SK-N-MC (cell line): ENCODE measurements around the gene GEMIN5.
"Not testable (repeated sequence)": the region's sequence is repeated elsewhere in the genome, so short reads cannot be mapped to it uniquely, and the experiment has no call there.

Source experiments
- DNase-seq: peaks from one replicate; pipeline ENCODE4 v3.0.0-alpha.2; 2011; ENCODE audit warnings: low read depth, low spot score
- H3K27ac ChIP-seq: fragments of 200-600 bp; sonication (generic); 2 replicates; pipeline ENCODE4 v1.5.1; 2016; ENCODE audit warnings: mixed run types
- H3K36me3 ChIP-seq: fragments of 200-600 bp; sonication (generic); 2 replicates; pipeline ENCODE4 v1.6.1; 2017; ENCODE audit warnings: antibody characterized with exemption, low read length, mixed read lengths; ENCODE audit not compliant: insufficient read depth
- H3K4me3 ChIP-seq: fragments of 200-600 bp; sonication (generic); 2 replicates; pipeline ENCODE4 v1.5.1; 2016
- H3K9ac ChIP-seq: fragments of 200-600 bp; sonication (generic); 2 replicates; pipeline ENCODE4 v1.8.0; 2017; ENCODE audit warnings: mixed run types, mixed read lengths; ENCODE audit not compliant: insufficient read length
- H3K9me3 ChIP-seq: fragments of 200-600 bp; sonication (generic); 2 replicates; pipeline ENCODE4 v1.6.1; 2017; ENCODE audit warnings: low read depth, mild to moderate bottlenecking, antibody characterized with exemption, low read length, moderate library complexity, mixed read lengths
- EZH2 ChIP-seq: fragments of 200-600 bp; sonication (generic); IDR thresholded peaks from one replicate; pipeline ENCODE4 v1.6.1; 2017; ENCODE audit warnings: antibody characterized with exemption
- FOXP2 ChIP-seq: optimal IDR thresholded peaks from 2 replicates; pipeline ENCODE3; 2011; ENCODE audit warnings: mild to moderate bottlenecking, moderate library complexity; ENCODE audit not compliant: insufficient read depth; ENCODE audit errors: extremely low read length, control extremely low read depth
- POLR2AphosphoS5 ChIP-seq: IDR thresholded peaks from 2 replicates; pipeline ENCODE4 v1.6.1; 2012; ENCODE audit warnings: mild to moderate bottlenecking, low read depth, low read length, borderline replicate concordance

The GEMIN5 gene, protein sequence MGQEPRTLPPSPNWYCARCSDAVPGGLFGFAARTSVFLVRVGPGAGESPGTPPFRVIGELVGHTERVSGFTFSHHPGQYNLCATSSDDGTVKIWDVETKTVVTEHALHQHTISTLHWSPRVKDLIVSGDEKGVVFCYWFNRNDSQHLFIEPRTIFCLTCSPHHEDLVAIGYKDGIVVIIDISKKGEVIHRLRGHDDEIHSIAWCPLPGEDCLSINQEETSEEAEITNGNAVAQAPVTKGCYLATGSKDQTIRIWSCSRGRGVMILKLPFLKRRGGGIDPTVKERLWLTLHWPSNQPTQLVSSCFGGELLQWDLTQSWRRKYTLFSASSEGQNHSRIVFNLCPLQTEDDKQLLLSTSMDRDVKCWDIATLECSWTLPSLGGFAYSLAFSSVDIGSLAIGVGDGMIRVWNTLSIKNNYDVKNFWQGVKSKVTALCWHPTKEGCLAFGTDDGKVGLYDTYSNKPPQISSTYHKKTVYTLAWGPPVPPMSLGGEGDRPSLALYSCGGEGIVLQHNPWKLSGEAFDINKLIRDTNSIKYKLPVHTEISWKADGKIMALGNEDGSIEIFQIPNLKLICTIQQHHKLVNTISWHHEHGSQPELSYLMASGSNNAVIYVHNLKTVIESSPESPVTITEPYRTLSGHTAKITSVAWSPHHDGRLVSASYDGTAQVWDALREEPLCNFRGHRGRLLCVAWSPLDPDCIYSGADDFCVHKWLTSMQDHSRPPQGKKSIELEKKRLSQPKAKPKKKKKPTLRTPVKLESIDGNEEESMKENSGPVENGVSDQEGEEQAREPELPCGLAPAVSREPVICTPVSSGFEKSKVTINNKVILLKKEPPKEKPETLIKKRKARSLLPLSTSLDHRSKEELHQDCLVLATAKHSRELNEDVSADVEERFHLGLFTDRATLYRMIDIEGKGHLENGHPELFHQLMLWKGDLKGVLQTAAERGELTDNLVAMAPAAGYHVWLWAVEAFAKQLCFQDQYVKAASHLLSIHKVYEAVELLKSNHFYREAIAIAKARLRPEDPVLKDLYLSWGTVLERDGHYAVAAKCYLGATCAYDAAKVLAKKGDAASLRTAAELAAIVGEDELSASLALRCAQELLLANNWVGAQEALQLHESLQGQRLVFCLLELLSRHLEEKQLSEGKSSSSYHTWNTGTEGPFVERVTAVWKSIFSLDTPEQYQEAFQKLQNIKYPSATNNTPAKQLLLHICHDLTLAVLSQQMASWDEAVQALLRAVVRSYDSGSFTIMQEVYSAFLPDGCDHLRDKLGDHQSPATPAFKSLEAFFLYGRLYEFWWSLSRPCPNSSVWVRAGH (N-terminal part only)

GRCh38 chr5:154937718-154938466, at the start of gene GEMIN5:
Gene GEMIN5, minus strand, starts transcription at chr5:154938211. Its CDS starts 78 bp downstream, at chr5:154938133.
- Histone ChIP-seq H3K36me3 (peaks cover 23% of the 10 kb centered on the region), H3K9me3 (no peaks in the 10 kb centered on the region), H3K4me3 (peak within 1 kb of the TSS; percentile 90), H3K9ac (peak within 1 kb of the TSS; percentile 91), H3K27ac (peak within 1 kb of the TSS; percentile 25)
- TF ChIP-seq EZH2 (no peak), FOXP2 (peak; percentile 16), POLR2AphosphoS5 (peak; percentile 89)
- DNase-seq, result no peak

GRCh38 chr5:154986151-154986550, 48.1 kb upstream of the GEMIN5 start:
- TF ChIP-seq POLR2AphosphoS5, result no peak
- TF ChIP-seq EZH2, result no peak
- H3K4me3 ChIP-seq, result no peak overlapping the region
- H3K27ac ChIP-seq, result no peak overlapping the region
- H3K9me3 ChIP-seq, result no peaks in the 10 kb centered on the region
- H3K36me3 ChIP-seq, result no peaks in the 10 kb centered on the region
- no peak overlapping the region for H3K9ac ChIP-seq
- no peak for DNase-seq

GRCh38 chr5:154984946-154985516, 47.0 kb upstream of the GEMIN5 start:
- no peak for DNase-seq
- Histone ChIP-seq H3K9me3 (no peaks in the 10 kb centered on the region), H3K4me3 (0 out of 2 replicates have a peak overlapping the region, but pooled peaks have one; percentile 7), H3K9ac (no peak overlapping the region), H3K36me3 (no peaks in the 10 kb centered on the region), H3K27ac (peak overlapping the region; percentile 25)
- TF ChIP-seq EZH2 (no peak), FOXP2 (no peak), POLR2AphosphoS5 (no peak)

GRCh38 chr5:154978294-154978693, 40.3 kb upstream of the GEMIN5 start:
- peaks cover 23% of the 10 kb centered on the region for H3K36me3 ChIP-seq
- H3K4me3 ChIP-seq, H3K9me3 ChIP-seq, H3K27ac ChIP-seq, H3K9ac ChIP-seq, DNase-seq: not testable (repeated sequence)

GRCh38 chr5:154977409-154977808, 39.4 kb upstream of the GEMIN5 start:
- H3K9me3 ChIP-seq, result no peaks in the 10 kb centered on the region
- TF ChIP-seq EZH2, result no peak
- no peak for TF ChIP-seq FOXP2
- TF ChIP-seq POLR2AphosphoS5, result no peak
- no peak overlapping the region for H3K9ac ChIP-seq
- H3K4me3 ChIP-seq, result no peak overlapping the region
- no peak for DNase-seq
- H3K27ac ChIP-seq, result no peak overlapping the region
- peaks cover 23% of the 10 kb centered on the region for H3K36me3 ChIP-seq

GRCh38 chr5:154976082-154976481, 38.1 kb upstream of the GEMIN5 start:
- peaks cover 23% of the 10 kb centered on the region for H3K36me3 ChIP-seq
- H3K4me3 ChIP-seq, H3K9ac ChIP-seq, DNase-seq, H3K9me3 ChIP-seq, H3K27ac ChIP-seq: not testable (repeated sequence)

- no peak overlapping the region for H3K4me3 ChIP-seq
- peak overlapping the region; percentile 19 for H3K9ac ChIP-seq
- H3K27ac ChIP-seq, result peak overlapping the region; percentile 64; the same call in 1 of the 2 replicates
- peak; percentile 44 for DNase-seq
- H3K9me3 ChIP-seq, result no peaks in the 10 kb centered on the region
- TF ChIP-seq POLR2AphosphoS5 (no peak), EZH2 (no peak), FOXP2 (no peak)
- H3K36me3 ChIP-seq, result peaks cover 54% of the 10 kb centered on the region
Observed at GRCh38 chr5:154972476-154973080, 34.6 kb upstream of the GEMIN5 start.
